Neuron (in vitro differentiated cells): ENCODE measurements around the gene FBXO21.
"Not testable (repeated sequence)": the region's sequence is repeated elsewhere in the genome, so short reads cannot be mapped to it uniquely, and the experiment has no call there.

Experiments used
- H2AFZ ChIP-seq: one replicate; pipeline ENCODE4 v1.6.1; 2013; ENCODE audit warnings: low read depth, mild to moderate bottlenecking, inconsistent platforms, low read length, moderate library complexity
- H3K27me3 ChIP-seq: one replicate; pipeline ENCODE4 v1.6.1; 2013; ENCODE audit warnings: low read length; ENCODE audit not compliant: insufficient read depth
- H3K36me3 ChIP-seq: one replicate; pipeline ENCODE4 v1.6.1; 2013; ENCODE audit warnings: low read length; ENCODE audit not compliant: insufficient read depth
- H3K4me1 ChIP-seq: one replicate; pipeline ENCODE4 v1.6.1; 2013; ENCODE audit warnings: low read length; ENCODE audit not compliant: insufficient read depth
- H3K4me3 ChIP-seq: 2 replicates; pipeline ENCODE4 v1.5.1; 2013; ENCODE audit warnings: mild to moderate bottlenecking, low read length, moderate library complexity
- H3K9me3 ChIP-seq: one replicate; pipeline ENCODE4 v1.6.1; 2013; ENCODE audit warnings: low read length

Gene FBXO21

DNA sequence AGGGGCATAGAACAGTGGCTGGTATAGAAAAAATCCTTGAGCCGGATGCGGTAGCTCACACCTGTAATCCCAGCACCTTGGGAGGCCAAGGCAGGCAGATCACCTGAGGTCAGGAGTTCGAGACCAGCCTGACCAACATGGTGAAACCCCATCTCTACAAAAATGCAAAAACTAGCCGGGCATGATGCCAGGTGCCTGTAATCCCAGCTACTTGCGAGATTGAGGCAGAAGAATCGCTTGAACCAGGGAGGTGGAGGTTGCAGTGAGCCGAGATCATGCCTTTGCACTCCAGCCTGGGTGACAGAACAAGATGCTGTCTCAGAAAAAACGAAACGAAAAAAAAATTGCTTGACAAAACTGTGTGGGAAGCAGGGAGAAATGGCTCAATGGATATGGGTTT is 2.3 kb upstream of the FBXO21 start:
- H3K4me3 ChIP-seq, H3K36me3 ChIP-seq, H3K9me3 ChIP-seq, H2AFZ ChIP-seq, H3K27me3 ChIP-seq: not testable (repeated sequence)
- H3K4me1 ChIP-seq: peaks cover 16% of the 10 kb centered on the region

DNA sequence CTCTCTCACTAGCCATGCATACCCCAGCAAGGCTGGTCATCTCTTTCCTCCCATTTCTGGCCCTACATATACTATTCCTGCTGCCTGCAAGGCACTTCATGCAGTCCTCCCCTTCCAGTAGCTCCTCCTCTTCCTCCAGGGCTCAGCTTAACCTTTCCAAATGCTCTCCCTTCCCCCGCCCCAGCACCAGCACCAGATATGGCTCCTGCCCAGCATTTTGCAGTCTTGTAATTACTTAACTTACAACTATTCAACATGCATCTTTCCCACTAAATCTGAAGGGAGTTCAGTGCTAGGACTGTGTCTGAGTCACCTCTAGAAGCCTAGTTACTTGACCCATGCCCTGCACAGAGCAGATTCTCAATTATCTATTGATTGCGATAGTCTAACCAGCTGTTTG is 1.8 kb upstream of the FBXO21 start:
- Histone ChIP-seq H3K9me3 (no peaks in the 10 kb centered on the region), H3K4me1 (peaks cover 16% of the 10 kb centered on the region), H3K36me3 (peaks cover 5% of the 10 kb centered on the region), H3K4me3 (no peak overlapping the region), H2AFZ (no peak overlapping the region), H3K27me3 (no peaks in the 10 kb centered on the region)

DNA sequence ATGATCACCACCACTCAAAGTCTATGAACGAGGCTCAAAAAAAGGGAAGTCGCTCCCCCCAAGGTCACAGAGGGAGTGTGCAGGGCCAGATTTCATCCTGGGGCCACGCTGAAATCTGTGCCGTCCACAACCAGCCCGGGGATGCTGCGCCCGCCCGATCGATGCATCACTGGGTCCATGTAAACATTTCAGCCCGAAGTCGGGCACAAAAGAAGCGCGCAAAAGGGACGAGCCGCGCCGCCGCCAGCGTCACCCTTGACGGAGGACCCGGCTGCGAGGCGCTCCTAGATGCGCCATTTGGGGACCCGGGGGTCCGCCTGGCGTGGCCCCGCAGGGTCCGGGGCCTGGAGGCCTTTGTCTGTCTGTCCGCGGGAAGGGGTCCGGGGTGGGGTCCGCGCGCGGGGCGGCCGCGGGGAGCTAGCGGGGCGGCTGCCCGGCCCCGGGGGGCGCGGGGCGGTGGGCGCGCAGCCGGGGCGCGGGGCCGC is 503 bp downstream of the FBXO21 start:
- Histone ChIP-seq H3K4me1 (peaks cover 16% of the 10 kb centered on the region), H3K27me3 (no peaks in the 10 kb centered on the region), H3K36me3 (peaks cover 23% of the 10 kb centered on the region), H3K4me3 (peak overlapping the region; percentile 96), H3K9me3 (no peaks in the 10 kb centered on the region), H2AFZ (no peak overlapping the region)

DNA sequence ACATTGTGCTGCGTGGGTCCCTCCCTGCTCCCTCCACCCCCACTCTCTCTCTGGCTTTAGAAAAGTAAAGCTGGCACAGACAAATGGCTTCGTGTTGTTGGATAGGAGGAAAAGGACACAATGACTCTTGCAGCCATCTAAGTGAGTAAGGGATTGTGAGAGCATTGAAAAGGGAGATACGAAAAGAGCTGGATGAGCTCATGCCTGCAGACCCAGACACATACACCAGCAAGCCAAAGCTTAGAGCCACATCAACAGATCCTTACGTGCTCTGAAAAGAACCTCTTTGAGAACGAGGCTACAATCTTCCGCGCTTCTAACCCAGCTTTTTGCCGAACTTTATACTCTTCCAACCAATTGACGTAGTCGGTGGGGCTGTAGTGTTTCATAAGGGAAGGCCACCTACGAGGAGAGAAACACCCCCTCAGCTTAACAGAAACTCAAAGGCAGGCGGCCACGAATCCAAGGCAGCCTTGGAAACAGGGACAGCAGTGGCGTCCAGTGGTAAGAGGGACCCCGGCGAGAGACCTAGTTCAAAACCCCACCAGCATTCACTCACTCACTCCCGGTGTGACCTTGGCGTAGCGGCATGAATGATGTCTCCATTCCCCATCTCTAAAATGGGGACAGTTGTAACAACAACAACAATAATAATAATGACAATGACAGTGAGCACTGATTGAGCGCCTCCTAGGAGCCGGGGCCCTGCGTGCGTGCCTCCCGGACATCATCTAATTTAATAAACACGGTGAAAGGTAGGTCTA is 1.1 kb downstream of the FBXO21 start:
- Histone ChIP-seq H3K4me1 (peaks cover 16% of the 10 kb centered on the region), H3K27me3 (no peaks in the 10 kb centered on the region), H3K9me3 (peaks cover 2% of the 10 kb centered on the region), H3K4me3 (peak overlapping the region; percentile 96), H3K36me3 (peaks cover 29% of the 10 kb centered on the region), H2AFZ (no peak overlapping the region)

DNA sequence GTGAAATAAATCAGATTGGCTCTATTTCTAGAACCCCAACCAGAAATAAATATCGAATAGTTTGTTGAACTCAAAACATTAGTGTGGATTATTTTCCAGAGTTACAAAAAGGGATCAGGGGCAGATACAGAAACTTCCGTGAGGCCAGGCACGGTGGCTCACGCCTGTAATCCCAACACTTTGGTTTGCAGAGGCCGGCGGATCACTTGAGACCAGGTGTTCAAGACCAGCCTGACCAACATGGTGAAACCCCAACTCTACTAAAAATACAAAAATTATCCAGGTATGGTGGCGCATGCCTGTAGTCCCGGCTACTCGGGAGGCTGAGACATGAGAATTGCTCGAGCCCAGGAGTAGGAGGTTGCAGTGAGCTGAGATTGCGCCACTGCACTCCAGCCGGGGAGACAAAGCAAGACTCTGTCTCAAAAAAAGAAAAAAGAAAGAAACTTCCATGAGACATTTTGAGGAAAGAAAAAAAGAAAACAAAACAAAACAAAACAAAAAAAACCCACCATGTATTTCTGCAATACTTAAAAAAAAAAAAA is 2.1 kb downstream of the FBXO21 start:
- Histone ChIP-seq H3K4me1 (peaks cover 16% of the 10 kb centered on the region), H3K9me3 (peaks cover 5% of the 10 kb centered on the region), H3K36me3 (peaks cover 37% of the 10 kb centered on the region), H3K4me3 (peak overlapping the region; percentile 96), H2AFZ (no peak overlapping the region), H3K27me3 (no peaks in the 10 kb centered on the region)

DNA sequence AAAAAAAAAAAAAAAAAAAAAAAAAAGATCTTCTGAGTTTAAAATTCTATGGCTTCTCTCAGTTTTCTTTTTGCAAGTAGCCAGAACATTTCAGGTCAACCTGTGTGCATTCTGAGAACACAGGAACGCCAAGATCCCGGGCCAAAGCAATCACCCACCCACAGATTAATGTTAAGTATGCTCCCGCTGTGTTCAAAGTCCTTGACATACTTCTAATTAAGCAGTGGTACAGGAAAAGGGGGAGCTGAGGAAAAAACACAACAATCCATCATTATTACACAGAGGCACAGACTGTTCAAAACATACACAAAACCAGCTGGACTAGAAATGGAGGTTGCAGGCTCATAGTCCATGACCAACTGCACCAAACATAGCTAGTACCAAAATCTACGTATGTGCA is 2.8 kb downstream of the FBXO21 start:
- no peak overlapping the region for H3K4me3 ChIP-seq

DNA sequence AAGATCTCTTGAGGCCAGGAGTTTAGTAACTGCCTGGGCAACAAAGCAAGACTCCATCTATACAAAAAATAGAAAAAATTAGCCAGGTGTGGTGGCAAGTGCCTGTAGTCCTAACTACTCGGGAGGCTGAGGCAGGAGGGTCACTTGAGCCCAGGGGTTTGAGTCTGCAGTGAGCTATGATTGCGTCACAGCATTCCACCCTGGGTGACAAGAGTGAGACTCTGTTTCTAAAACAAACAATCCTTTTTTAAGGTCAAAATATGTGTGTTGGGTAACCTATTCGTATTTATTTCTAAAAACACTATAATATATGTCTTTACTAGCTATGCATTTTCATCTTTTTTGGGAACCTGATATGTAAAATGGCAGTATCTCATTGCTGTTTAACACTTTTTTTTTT is 7.4 kb downstream of the FBXO21 start:
- Histone ChIP-seq H3K4me3 (no peak overlapping the region), H3K27me3 (no peaks in the 10 kb centered on the region), H3K4me1 (no peaks in the 10 kb centered on the region), H2AFZ (no peak overlapping the region), H3K9me3 (peaks cover 16% of the 10 kb centered on the region), H3K36me3 (peaks cover 87% of the 10 kb centered on the region)

More for the DNA sequence above, 2.8 kb downstream of the FBXO21 start:
- Histone ChIP-seq H3K36me3 (peaks cover 42% of the 10 kb centered on the region), H3K9me3 (peaks cover 8% of the 10 kb centered on the region), H3K4me1 (peaks cover 16% of the 10 kb centered on the region), H3K27me3 (no peaks in the 10 kb centered on the region), H2AFZ (no peak overlapping the region)

DNA sequence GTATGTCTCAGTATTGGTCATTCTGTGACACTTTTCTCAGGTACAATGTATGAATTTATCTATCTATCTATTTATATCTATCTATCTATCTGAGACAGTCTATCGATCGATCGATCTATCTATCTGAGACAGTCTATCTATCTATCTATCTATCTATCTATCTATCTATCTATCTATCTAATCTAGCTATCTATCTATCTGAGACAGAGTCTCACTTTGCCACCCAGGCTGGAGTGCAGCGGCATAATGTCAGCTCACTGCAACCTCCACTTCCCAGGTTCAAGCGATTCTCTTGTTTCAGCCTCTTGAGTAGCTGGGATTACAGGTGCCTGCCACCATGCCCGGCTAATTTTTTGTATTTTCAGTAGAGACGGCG is 8.8 kb downstream of the FBXO21 start:
- not testable (repeated sequence) for H3K27me3 ChIP-seq

DNA sequence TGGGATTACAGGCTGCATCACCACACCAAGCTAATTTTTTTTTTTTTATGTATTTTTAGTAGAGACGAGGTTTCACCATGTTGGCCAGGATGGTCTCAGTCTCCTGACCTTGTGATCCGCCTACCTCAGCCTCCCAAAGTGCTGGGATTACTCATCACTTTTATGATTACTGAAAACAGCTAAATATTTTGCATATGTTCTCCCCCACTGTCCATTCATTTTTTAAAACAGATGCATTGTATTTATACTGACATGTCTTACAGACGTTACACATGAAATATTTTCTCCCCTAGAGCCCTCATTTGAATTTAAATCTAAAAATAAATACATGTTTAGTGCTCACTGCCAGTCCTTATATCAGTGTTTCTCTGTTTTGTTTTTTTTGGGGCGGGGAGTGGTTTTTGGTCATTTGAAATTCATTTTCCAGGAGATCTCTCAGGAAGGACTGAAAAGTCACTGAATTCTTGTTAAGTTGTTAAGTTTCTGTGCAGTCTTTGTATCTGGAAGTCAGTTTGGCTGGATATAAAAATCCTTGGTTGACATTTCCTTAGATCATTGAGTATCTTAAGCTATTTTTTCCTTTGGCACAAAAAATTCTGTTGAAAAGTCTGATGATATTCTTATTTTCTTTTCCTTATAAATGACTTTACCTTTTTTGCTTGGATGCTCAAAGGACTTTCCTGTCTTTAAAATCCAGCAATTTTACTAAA is 9.4 kb downstream of the FBXO21 start:
- Histone ChIP-seq H3K27me3 (no peaks in the 10 kb centered on the region), H3K9me3 (peaks cover 16% of the 10 kb centered on the region), H3K4me3 (no peak overlapping the region), H3K4me1 (no peaks in the 10 kb centered on the region), H2AFZ (no peak overlapping the region), H3K36me3 (peaks cover 93% of the 10 kb centered on the region)

More for the DNA sequence above, 8.8 kb downstream of the FBXO21 start:
- H3K4me1 ChIP-seq, H2AFZ ChIP-seq, H3K4me3 ChIP-seq: not testable (repeated sequence)
- H3K9me3 ChIP-seq: peaks cover 16% of the 10 kb centered on the region
- peaks cover 93% of the 10 kb centered on the region for H3K36me3 ChIP-seq

DNA sequence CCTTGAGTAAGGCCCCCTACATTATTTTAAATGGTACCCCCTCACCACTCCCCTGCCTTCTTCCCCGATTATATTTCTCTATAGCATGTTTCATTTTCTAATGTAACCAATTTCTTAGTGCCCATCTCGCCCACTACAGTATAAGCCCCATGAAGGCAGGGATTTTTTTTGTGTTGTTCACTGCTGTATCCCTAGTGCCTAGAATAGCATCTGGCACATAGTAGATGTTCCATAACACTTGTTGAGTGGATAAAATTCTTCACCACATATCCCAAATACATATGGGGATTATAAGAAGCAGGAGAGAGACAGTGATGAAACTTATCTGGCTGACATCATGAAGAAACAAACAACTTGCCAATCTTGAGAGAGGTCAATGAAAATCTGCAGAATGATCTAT is 11.5 kb downstream of the FBXO21 start:
- H3K4me3 ChIP-seq: no peak overlapping the region
- no peak overlapping the region for H2AFZ ChIP-seq
- peaks cover 95% of the 10 kb centered on the region for H3K36me3 ChIP-seq
- no peaks in the 10 kb centered on the region for H3K27me3 ChIP-seq
- H3K4me1 ChIP-seq: no peaks in the 10 kb centered on the region
- peaks cover 14% of the 10 kb centered on the region for H3K9me3 ChIP-seq

DNA sequence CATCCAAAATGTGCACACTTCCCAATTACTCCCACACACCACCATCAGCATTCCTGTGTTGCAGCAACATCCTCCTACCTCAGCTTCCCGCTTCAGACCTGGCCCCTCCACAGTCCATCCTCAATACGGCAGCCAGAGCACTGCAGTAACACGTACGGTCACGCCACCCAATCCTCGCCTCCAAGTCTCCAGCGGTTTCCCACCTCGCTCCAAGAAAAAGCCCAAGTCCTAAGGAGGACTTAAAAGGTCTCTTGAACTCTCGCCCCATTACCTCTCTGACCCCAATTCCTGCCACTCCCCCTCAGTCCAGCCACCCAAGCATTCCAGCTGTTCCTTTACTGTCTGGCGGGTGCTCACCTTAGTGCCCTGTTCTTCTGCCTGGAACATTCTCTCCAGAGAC is 12.0 kb downstream of the FBXO21 start:
- Histone ChIP-seq H3K4me3 (no peak overlapping the region), H3K9me3 (peaks cover 12% of the 10 kb centered on the region), H3K36me3 (peaks cover 96% of the 10 kb centered on the region), H3K27me3 (no peaks in the 10 kb centered on the region), H2AFZ (no peak overlapping the region), H3K4me1 (no peaks in the 10 kb centered on the region)

DNA sequence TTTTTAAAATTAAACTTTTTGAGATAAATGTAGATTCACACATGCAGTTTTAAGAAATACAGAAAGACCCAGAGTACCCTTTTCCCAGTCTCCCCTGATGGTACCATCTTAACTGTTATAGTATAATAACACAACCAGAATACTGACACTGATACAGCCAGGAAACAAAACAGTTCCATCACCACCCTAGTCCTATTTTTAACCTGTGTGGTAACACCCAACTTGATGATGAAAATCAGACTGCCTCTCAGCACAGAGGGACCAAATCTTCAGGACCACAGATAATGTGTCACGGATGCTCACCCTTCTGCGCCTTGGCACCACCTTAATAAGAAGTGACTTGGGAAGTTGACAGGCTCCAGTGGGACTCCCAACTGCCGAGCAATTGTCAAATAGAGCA is 18.1 kb downstream of the FBXO21 start:
- peaks cover 95% of the 10 kb centered on the region for H3K36me3 ChIP-seq
- no peak overlapping the region for H3K4me3 ChIP-seq
- peaks cover 3% of the 10 kb centered on the region for H3K9me3 ChIP-seq
- no peaks in the 10 kb centered on the region for H3K4me1 ChIP-seq
- no peak overlapping the region for H2AFZ ChIP-seq
- H3K27me3 ChIP-seq: no peaks in the 10 kb centered on the region

DNA sequence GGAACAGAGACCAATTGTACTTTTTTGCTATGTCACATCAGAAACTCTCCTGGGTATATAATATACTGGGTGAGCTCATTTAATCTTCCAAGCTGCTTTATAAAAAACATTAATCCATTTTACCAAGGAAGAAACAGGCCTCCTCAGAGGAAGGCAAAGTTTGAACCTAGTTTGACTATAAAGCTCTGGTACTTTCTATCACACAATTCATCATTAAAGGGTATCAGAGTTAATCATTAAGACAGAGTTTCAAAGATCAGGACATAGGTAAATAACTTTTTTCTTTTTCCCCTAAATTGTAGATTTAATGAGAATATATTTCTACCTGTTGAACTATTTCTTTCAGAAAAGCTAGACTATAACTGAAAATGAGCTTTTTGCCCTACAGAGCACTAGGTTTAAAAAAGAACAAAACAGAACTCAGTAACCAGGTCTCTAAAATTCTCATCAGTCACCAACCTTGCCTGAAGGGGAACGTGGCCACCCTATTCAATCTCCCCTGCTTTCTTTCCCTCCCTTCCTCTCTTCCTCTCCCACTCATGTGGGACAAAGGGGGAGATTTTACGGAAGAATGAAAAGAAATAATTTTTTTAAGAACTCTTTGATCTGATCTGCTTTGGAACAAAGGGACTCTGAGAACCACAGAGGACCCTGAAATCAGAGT is 18.6 kb downstream of the FBXO21 start:
- H3K27me3 ChIP-seq: no peaks in the 10 kb centered on the region
- no peak overlapping the region for H2AFZ ChIP-seq
- H3K36me3 ChIP-seq: peaks cover 95% of the 10 kb centered on the region
- H3K9me3 ChIP-seq: peaks cover 3% of the 10 kb centered on the region
- H3K4me3 ChIP-seq: no peak overlapping the region
- H3K4me1 ChIP-seq: no peaks in the 10 kb centered on the region
